Thyroid gland (tissue), 4 donors: ENCODE measurements around the gene TRIM17. TPM values are rescaled to one million over a fixed set of nuclear protein-coding genes. Genes with fewer than 3 reads are reported as not detected.

Experiments
- DNase-seq, 2 donors: peaks; one replicate each; pipeline ENCODE4 v3.0.0-alpha.2; 2019
- H3K27ac ChIP-seq, 3 donors: fragments of 200-600 bp; sonication (generic); 1 replicate in 2 of 3; 2 replicates in 1 of 3; pipeline ENCODE4 v1.5.1; 2016 to 2019; ENCODE audit warnings: mild to moderate bottlenecking in 1 of 3, moderate library complexity in 1 of 3
- H3K27me3 ChIP-seq: fragments of 200-600 bp; sonication (generic); one replicate; pipeline ENCODE4 v1.5.1; 2019
- H3K36me3 ChIP-seq, 2 donors: fragments of 200-600 bp; sonication (generic); one replicate each; pipeline ENCODE4 v1.5.1; 2016 to 2019
- H3K4me1 ChIP-seq, 2 donors: fragments of 200-600 bp; sonication (generic); one replicate each; pipeline ENCODE4 v1.5.1; 2017 to 2019
- H3K4me3 ChIP-seq, 3 donors: fragments of 200-600 bp; sonication (generic); replicated peaks in 1 of 3; 1 replicate in 2 of 3; 2 replicates in 1 of 3; pipeline ENCODE4 v1.5.1; 2016; ENCODE audit warnings: mild to moderate bottlenecking in 1 of 3
- H3K9me3 ChIP-seq: fragments of 200-600 bp; sonication (generic); one replicate; pipeline ENCODE4 v1.5.1; 2017
- POLR2A ChIP-seq, 2 donors: fragments of 450-650 bp; IDR thresholded peaks; one replicate each; pipeline ENCODE4 v1.6.1; 2017; ENCODE audit warnings: antibody characterized with exemption in 2 of 2, mild to moderate bottlenecking in 2 of 2, moderate library complexity in 1 of 2
- WGBS, 2 donors: methylation state at CpG; one replicate each; pipeline ENCODE4 v1.1.5; 2017; 5-methylcytosine and 5-hydroxymethylcytosine counted together
- intact Hi-C: fragments of 100-400 bp; cut with DNase I; formaldehyde crosslinking; loops from one replicate; pipeline ENCODE4 v1.15.1; 2023
- total RNA-seq, 4 donors: library from RNA; depleted of rRNA; stranded (reverse); fragments of >200 nt; gene quantifications; one replicate each; pipeline ENCODE4 v1.2.3, GENCODE V29; 2016
- TF ChIP-seq, protein P1 (sequence below), 6 experiments: fragments of 200-600 bp in 3 of 6; fragments of 450-650 bp in 3 of 6; sonication (generic) in 3 of 6; IDR thresholded peaks; one replicate each; pipeline ENCODE4 v1.5.1; 2016 to 2019; ENCODE audit warnings: antibody characterized with exemption in 6 of 6, mild to moderate bottlenecking in 2 of 6, inconsistent platforms in 1 of 6, moderate library complexity in 1 of 6

Gene TRIM17
- total RNA-seq, 4 donors from 2014 or later, result 1.3 to 2.8 (median 2.8) TPM; not detected in 1

DNA sequence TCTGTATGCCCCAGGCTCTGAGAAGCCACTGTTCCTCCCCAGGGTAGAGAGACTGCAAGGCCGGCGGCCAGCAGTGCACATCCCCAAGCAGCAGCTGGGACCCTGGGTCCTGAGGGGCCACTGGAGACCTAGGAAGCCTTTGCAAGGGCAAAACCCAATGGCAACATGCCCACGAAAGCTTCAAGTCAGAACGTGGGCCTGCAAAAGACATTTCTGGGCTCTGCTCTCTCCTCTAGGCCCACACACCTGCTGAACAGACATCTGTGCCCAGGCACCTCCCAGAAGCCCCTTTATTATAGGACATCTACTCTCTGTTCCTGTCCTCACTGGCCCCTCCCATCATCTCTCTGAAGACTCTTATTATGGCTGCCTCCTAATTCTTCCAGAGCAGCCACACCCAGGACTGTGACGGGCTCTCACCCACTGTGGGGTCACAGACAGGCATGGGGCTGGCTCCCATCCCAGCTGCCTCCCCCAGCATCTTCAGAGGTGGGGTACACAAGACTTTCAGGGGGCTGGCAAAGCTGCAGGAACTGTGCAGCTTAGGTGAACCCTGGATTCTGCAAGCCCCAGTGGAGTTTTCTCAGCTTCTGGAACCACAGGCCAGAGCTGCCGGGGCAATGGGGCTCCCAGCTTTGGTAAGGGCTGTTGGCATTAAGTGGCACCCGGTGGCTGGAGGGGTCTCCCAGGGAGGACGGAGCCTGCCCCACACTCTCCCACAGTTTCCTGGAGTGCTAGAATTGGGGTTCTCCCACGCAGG is 22.7 kb downstream of the TRIM17 start:
- Histone ChIP-seq H3K9me3 (no peaks in the 10 kb centered on the region), H3K27me3 (no peaks in the 10 kb centered on the region), H3K4me3 (no peak overlapping the region), H3K4me1 (peaks cover 0 to 3% of the 10 kb centered on the region in 2 donors), H3K36me3 (peaks cover 24 to 31% of the 10 kb centered on the region in 2 donors), H3K27ac (no peak overlapping the region)
- intact Hi-C loops, result no loop called here
- no peak for TF ChIP-seq POLR2A (IDR thresholded peaks at IDR 0.05)
- TF ChIP-seq, protein P1, sequence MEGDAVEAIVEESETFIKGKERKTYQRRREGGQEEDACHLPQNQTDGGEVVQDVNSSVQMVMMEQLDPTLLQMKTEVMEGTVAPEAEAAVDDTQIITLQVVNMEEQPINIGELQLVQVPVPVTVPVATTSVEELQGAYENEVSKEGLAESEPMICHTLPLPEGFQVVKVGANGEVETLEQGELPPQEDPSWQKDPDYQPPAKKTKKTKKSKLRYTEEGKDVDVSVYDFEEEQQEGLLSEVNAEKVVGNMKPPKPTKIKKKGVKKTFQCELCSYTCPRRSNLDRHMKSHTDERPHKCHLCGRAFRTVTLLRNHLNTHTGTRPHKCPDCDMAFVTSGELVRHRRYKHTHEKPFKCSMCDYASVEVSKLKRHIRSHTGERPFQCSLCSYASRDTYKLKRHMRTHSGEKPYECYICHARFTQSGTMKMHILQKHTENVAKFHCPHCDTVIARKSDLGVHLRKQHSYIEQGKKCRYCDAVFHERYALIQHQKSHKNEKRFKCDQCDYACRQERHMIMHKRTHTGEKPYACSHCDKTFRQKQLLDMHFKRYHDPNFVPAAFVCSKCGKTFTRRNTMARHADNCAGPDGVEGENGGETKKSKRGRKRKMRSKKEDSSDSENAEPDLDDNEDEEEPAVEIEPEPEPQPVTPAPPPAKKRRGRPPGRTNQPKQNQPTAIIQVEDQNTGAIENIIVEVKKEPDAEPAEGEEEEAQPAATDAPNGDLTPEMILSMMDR (IDR thresholded peaks at IDR 0.05), result no peak
- DNase-seq, result no peak
- WGBS, 2 donors, result 92% methylated on average over 5 to 9 of the region's 9 CpGs

DNA sequence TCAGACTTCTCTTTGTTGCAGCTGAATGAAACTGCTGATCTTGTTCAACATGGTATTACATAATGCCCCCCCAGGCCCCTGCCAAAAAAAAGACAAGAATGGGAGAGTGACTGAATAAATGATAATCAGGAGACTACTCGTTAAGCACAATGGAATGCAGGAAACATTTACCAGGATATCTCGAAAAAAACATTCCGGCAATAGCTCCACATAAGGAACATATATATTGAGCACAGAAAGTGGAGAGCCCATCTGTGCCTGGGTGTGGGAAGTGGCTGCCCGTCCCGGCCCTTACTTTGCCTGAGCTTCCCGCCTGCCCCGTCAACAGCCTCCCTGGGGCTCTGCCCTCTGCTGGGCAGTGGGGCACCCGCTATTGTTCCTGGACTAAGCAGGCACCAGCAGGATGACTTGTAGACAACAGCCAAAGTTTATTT is 23.4 kb downstream of the TRIM17 start:
- TF ChIP-seq POLR2A (IDR thresholded peaks at IDR 0.05), result no peak
- TF ChIP-seq, protein P1 (IDR thresholded peaks at IDR 0.05), result peak in 4 of 6 experiments; percentile 36 to 51 (median 42)
- DNase-seq, result peak; percentile 50
- H3K4me1 ChIP-seq, result peaks cover 0 to 3% of the 10 kb centered on the region in 2 donors
- no peak overlapping the region for H3K4me3 ChIP-seq
- H3K36me3 ChIP-seq, result peaks cover 22 to 27% of the 10 kb centered on the region in 2 donors
- intact Hi-C loops, result no loop called here
- no peaks in the 10 kb centered on the region for H3K27me3 ChIP-seq
- no peaks in the 10 kb centered on the region for H3K9me3 ChIP-seq
- 52 to 53% methylated on average over 8 of the region's 8 CpGs for WGBS, 2 donors
- H3K27ac ChIP-seq, result no peak overlapping the region

DNA sequence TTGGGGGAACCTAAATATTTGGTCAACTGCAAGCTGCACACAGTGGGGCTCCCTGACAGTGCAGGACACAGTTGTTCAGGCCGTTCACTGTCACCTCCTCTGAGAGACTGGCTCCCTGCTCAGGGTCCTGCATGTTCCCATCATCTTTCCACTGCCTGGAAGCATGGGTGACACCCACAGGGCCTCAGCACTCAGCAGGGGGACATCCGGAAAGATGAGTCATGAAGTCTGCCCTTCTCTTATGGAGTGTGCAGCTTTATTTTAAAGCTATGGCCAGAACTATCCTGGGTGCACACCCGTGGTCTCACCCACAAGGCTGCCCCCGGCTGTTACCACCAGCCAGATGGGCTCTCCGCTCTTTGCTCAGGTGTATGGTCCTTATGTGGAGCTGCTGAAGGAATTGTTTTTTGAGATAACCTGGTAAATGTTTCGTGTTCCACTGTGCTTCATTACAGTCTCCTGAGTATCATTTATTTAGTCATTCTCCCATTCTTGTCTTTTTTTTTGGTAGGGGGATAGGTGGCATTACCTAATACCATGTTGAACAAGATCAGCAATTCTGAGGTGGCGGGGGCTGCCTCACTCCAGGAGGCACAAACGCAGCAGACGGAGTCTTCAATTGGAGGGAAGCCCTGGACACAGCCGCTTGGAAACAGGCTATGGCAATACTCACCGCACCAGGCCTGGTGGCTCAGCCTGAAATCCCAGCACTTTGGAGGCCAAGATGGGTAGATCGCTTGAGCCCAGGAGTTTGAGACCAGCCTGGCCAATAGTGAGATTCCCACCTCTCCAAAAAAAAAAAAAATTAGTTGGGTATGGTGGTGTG is 24.3 kb downstream of the TRIM17 start:
- TF ChIP-seq, protein P1 (IDR thresholded peaks at IDR 0.05), result no peak
- no peak for TF ChIP-seq POLR2A (IDR thresholded peaks at IDR 0.05)
- DNase-seq, result no peak
- Histone ChIP-seq H3K27ac (no peak overlapping the region), H3K27me3 (no peaks in the 10 kb centered on the region), H3K4me1 (peaks cover 0 to 3% of the 10 kb centered on the region in 2 donors), H3K9me3 (no peaks in the 10 kb centered on the region), H3K4me3 (no peak overlapping the region), H3K36me3 (peaks cover 20 to 22% of the 10 kb centered on the region in 2 donors)
- 94% methylated on average over 12 of the region's 12 CpGs for WGBS, 2 donors
- intact Hi-C loops, result no loop called here

DNA sequence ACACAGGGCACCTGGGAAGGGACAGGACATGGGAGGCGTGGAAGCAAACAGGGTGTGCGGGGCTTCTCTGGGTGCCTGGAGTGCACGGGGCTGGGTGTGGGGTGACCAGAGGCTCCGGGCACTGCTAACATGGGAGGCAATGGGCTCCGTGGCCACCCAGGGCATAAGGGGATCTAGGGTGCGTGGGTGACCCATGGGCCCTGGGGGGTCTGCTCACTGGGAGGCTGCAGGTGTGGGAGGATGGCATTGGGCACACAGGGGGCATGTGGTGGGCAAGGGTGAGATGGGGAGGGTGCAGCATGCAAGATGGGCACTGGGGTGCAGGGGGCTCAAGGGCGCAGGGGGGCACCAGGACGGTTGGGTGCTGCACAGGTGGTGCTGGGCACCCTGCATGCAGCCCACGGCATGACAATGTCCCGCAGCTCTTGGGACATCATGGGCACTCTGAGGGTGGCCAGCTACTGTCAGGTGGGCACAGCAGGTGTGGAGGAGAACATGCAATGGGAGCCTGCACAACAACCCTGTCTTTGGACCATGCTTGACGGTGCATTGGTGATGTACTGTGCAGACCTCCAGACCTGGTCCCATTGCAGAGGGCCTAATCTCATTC is 25.1 kb downstream of the TRIM17 start:
- 90 to 96% methylated on average over 7 to 8 of the region's 11 CpGs for WGBS, 2 donors
- Histone ChIP-seq H3K27me3 (no peaks in the 10 kb centered on the region), H3K9me3 (no peaks in the 10 kb centered on the region), H3K4me3 (no peak overlapping the region), H3K27ac (no peak overlapping the region), H3K36me3 (peaks cover 17 to 19% of the 10 kb centered on the region in 2 donors), H3K4me1 (peaks cover 0 to 3% of the 10 kb centered on the region in 2 donors)
- no peak for DNase-seq
- TF ChIP-seq, protein P1 (IDR thresholded peaks at IDR 0.05), result no peak
- no peak for TF ChIP-seq POLR2A (IDR thresholded peaks at IDR 0.05)
- intact Hi-C loops, result no loop called here
